ENCODE data around the gene LHFPL2.

- TF ChIP-seq GATA2 (IDR thresholded peaks at IDR 0.05; ENCODE audit: low read depth, low read length) (no peak), GATA3 (IDR thresholded peaks at IDR 0.05; ENCODE audit: low read depth, low read length) (no peak)
These were observed 92.7 kb downstream of the LHFPL2 start for GRCh38 chr5:78555870-78556269.

All from SH-SY5Y (cell line).